Thoracic aorta (tissue), 2 donors: ENCODE measurements around the gene KAZN. TPM values are rescaled to one million over a fixed set of nuclear protein-coding genes. Genes with fewer than 3 reads are reported as not detected.

Experiments
- ATAC-seq: fragments of 150-250 bp; one replicate; pipeline ENCODE4 v1.8.0; 2017; ENCODE audit warnings: low read depth; ENCODE audit not compliant: insufficient number of reproducible peaks, low FRiP score
- DNase-seq: peaks from one replicate; pipeline ENCODE4 v3.0.0-alpha.2; 2020; ENCODE audit warnings: low spot score
- H3K27ac ChIP-seq, 2 donors: fragments of 200-600 bp; sonication (generic); 1 replicate in 1 of 2; 2 replicates in 1 of 2; pipeline ENCODE4 v1.5.1; 2016; ENCODE audit warnings: mild to moderate bottlenecking in 2 of 2, moderate library complexity in 2 of 2
- H3K27me3 ChIP-seq: fragments of 200-600 bp; sonication (generic); replicated peaks from 2 replicates; pipeline ENCODE4 v1.6.0; 2016; ENCODE audit warnings: mild to moderate bottlenecking; ENCODE audit not compliant: insufficient read depth
- H3K36me3 ChIP-seq: fragments of 200-600 bp; sonication (generic); one replicate; pipeline ENCODE4 v1.5.1; 2016
- H3K4me1 ChIP-seq, 2 donors: fragments of 200-600 bp; sonication (generic); 1 replicate in 1 of 2; 2 replicates in 1 of 2; pipeline versions ENCODE4 v1.5.1 to v1.6.0; 2016; ENCODE audit warnings: low read depth in 2 of 2, mild to moderate bottlenecking in 1 of 2; ENCODE audit not compliant: control insufficient read depth in 1 of 2
- H3K4me3 ChIP-seq: fragments of 200-600 bp; sonication (generic); 2 replicates; pipeline ENCODE4 v1.5.1; 2016; ENCODE audit warnings: mild to moderate bottlenecking
- H3K9me3 ChIP-seq: fragments of 200-600 bp; sonication (generic); 2 replicates; pipeline ENCODE4 v1.5.1; 2016
- CTCF ChIP-seq: fragments of 200-600 bp; sonication (generic); IDR thresholded peaks from one replicate; pipeline ENCODE4 v1.5.1; 2019; ENCODE audit warnings: antibody characterized with exemption
- total RNA-seq, 2 donors: library from RNA; depleted of rRNA; stranded (reverse); fragments of >200 nt; gene quantifications; one replicate each; pipeline versions ENCODE4 v1.1.0 to v1.2.3, GENCODE V29; 2016

Gene KAZN
- total RNA-seq, 2 donors from 2014 or later = 17.4 to 30.3 TPM

- DNase-seq (no peak), ATAC-seq (no peak)
- Histone ChIP-seq H3K4me3 (no peak overlapping the region), H3K27me3 (no peaks in the 10 kb centered on the region), H3K27ac (no peak overlapping the region), H3K9me3 (no peaks in the 10 kb centered on the region), H3K36me3 (no peaks in the 10 kb centered on the region), H3K4me1 (peaks cover 3 to 13% of the 10 kb centered on the region in 2 donors)
- TF ChIP-seq CTCF = no peak
Observed at GRCh38 chr1:14895727-14896126, 297.2 kb downstream of the KAZN start.

DNA sequence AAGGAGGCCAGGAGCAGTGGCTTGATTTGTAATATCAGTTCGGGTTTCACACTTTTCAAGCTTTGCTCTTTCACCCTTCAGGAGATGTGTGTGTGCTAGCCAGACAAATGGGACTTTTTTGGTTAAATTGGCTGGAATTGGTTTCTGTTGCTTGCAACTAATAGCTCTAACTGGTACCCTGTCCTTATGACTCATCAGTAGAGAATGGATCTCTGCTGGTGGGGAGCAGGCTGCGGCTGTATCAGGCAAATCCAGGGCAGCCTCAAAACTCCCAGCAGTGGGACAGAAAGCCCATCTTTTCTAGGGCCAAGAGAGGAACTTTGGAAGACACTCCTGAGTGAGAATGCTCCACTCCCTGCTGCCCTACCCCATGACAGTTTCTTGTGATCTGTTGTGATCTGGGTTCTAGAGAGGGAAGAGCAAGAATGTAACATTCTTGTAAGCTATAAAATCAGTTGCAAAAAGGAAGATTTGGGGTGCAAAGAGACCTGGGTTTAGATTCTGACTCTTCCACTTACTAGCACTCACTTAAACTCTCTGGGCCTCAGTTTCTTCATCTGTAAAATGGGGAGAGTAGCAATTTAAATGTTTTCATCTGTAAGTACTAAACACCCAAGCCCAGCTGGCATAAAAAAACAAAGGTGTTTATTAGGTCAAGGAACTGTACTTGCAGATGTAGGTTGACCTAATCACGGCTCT, 298.0 kb downstream of the KAZN start:
- peaks cover 2 to 6% of the 10 kb centered on the region in 2 donors for H3K4me1 ChIP-seq
- ATAC-seq = no peak
- H3K36me3 ChIP-seq = no peaks in the 10 kb centered on the region
- TF ChIP-seq CTCF = no peak
- no peak overlapping the region for H3K27ac ChIP-seq
- H3K4me3 ChIP-seq = no peak overlapping the region
- H3K9me3 ChIP-seq = no peaks in the 10 kb centered on the region
- no peaks in the 10 kb centered on the region for H3K27me3 ChIP-seq
- DNase-seq = no peak

DNA sequence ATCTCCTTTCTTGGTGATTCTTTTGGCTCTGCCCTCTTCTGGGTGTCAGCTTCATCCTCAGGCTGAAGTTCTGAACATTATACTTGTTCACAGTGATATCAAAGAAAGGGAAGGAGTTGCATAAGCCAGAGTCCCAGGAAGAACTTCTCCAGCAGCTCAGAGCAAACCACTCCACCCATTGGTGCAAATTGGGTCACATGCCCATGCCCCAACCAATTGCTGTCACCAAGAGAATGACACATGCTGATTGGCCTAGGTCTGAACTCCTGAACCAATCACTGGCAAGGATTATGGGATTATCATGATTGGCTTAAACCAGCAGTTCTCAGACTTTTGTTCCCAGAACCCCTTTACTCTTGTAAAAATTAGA, 298.6 kb downstream of the KAZN start:
- no peak overlapping the region for H3K4me3 ChIP-seq
- no peaks in the 10 kb centered on the region for H3K9me3 ChIP-seq
- no peak overlapping the region for H3K27ac ChIP-seq
- no peaks in the 10 kb centered on the region for H3K36me3 ChIP-seq
- no peak for DNase-seq
- no peak for ATAC-seq
- H3K4me1 ChIP-seq = peaks cover 0 to under 1% of the 10 kb centered on the region in 2 donors
- H3K27me3 ChIP-seq = no peaks in the 10 kb centered on the region
- TF ChIP-seq CTCF = no peak

- ATAC-seq (no peak), DNase-seq (no peak)
- no peaks in the 10 kb centered on the region for H3K36me3 ChIP-seq
- H3K27ac ChIP-seq = no peak overlapping the region
- no peaks in the 10 kb centered on the region for H3K4me1 ChIP-seq
- no peak overlapping the region for H3K4me3 ChIP-seq
- no peaks in the 10 kb centered on the region for H3K27me3 ChIP-seq
- H3K9me3 ChIP-seq = no peaks in the 10 kb centered on the region
- no peak for TF ChIP-seq CTCF
Observed at GRCh38 chr1:14897547-14897946, 299.1 kb downstream of the KAZN start.

GRCh38 chr1:14897997-14898645, 299.6 kb downstream of the KAZN start:
- Histone ChIP-seq H3K9me3 (no peaks in the 10 kb centered on the region), H3K36me3 (no peaks in the 10 kb centered on the region), H3K4me3 (no peak overlapping the region), H3K4me1 (no peaks in the 10 kb centered on the region), H3K27me3 (no peaks in the 10 kb centered on the region), H3K27ac (no peak overlapping the region)
- DNase-seq (no peak), ATAC-seq (no peak)
- no peak for TF ChIP-seq CTCF
